ENCODE measurements around the gene PIGS.

PIGS gene

DNA sequence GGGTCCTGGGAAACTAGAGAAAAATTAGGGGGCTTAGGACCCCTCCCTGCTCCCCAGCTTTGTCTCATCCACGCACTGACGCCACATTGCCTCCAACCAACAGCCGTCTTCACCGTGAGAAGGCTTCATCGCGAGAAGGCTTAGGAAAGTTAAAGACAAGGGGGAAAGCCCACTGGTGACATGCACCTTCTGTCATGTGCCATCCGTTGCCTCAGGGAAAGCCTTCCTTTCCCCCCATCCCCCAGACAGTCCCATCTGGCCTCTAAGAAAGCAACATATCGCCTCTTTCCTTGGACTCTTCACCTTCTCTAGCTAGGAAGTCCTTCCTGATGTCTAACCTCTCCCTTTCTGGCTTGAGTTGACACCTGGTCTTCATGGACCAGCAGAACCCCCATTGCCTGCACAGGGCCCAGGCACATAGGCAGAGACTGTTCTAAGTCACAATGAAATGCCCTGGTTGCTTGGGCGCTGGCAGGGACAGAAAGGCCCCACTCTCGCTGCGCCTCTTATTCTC, 63.1 kb downstream of the PIGS start:
- H3K27ac Mint-ChIP-seq, result no peak overlapping the region
- peaks cover 45% of the 10 kb centered on the region for H3K27me3 Mint-ChIP-seq (ENCODE audit: low read depth, poor library complexity)
- no peaks in the 10 kb centered on the region for H3K9me3 Mint-ChIP-seq
- H3K4me1 Mint-ChIP-seq, result peaks cover 82% of the 10 kb centered on the region
- H3K4me3 Mint-ChIP-seq, result peak overlapping the region; percentile 31
- no peak for DNase-seq
- H3K36me3 Mint-ChIP-seq (ENCODE audit: low read depth), result no peaks in the 10 kb centered on the region
- TF ChIP-seq, protein P1, sequence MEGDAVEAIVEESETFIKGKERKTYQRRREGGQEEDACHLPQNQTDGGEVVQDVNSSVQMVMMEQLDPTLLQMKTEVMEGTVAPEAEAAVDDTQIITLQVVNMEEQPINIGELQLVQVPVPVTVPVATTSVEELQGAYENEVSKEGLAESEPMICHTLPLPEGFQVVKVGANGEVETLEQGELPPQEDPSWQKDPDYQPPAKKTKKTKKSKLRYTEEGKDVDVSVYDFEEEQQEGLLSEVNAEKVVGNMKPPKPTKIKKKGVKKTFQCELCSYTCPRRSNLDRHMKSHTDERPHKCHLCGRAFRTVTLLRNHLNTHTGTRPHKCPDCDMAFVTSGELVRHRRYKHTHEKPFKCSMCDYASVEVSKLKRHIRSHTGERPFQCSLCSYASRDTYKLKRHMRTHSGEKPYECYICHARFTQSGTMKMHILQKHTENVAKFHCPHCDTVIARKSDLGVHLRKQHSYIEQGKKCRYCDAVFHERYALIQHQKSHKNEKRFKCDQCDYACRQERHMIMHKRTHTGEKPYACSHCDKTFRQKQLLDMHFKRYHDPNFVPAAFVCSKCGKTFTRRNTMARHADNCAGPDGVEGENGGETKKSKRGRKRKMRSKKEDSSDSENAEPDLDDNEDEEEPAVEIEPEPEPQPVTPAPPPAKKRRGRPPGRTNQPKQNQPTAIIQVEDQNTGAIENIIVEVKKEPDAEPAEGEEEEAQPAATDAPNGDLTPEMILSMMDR (IDR thresholded peaks at IDR 0.05), result no peak

DNA sequence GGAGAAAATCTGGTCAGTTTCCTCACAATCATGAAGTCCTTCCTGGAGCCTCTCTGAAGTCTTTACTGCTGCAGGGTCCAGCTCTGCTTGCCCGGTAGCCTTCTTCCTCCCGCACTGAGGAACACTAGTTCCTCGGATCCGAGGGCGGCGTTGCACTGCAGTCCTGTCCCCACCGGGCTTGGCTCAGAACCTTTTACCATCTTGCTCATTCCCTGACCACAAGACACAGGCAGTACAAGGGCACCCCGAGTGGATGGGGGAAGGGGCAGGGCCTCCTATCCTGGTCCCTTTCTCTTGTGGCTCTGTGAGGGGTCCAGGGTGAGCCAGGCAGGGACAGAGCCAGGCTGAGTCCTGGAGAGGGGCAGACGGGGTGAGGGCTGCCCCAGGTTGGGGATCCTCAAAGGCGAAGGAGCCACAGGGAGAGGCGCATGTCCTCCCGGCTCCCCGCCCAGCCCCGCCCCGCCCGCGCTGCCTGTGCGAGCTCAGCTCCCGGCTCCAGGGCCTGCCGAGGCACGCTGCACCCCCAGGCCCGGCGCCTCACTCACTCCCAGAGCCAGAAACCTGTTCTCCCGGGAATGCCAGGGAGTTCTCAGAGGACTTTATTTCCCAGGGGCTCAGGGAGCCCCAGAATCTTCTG, 63.6 kb downstream of the PIGS start:
- Mint-ChIP-seq H3K36me3 (ENCODE audit: low read depth) (no peaks in the 10 kb centered on the region), H3K4me3 (no peak overlapping the region), H3K4me1 (peaks cover 81% of the 10 kb centered on the region), H3K27me3 (ENCODE audit: low read depth, poor library complexity) (peaks cover 43% of the 10 kb centered on the region), H3K27ac (no peak overlapping the region), H3K9me3 (no peaks in the 10 kb centered on the region)
- TF ChIP-seq, protein P1 (IDR thresholded peaks at IDR 0.05), result no peak
- DNase-seq, result no peak

GRCh38 chr17:28506763-28507487, 64.4 kb downstream of the PIGS start:
- TF ChIP-seq, protein P1 (IDR thresholded peaks at IDR 0.05), result no peak

DNA sequence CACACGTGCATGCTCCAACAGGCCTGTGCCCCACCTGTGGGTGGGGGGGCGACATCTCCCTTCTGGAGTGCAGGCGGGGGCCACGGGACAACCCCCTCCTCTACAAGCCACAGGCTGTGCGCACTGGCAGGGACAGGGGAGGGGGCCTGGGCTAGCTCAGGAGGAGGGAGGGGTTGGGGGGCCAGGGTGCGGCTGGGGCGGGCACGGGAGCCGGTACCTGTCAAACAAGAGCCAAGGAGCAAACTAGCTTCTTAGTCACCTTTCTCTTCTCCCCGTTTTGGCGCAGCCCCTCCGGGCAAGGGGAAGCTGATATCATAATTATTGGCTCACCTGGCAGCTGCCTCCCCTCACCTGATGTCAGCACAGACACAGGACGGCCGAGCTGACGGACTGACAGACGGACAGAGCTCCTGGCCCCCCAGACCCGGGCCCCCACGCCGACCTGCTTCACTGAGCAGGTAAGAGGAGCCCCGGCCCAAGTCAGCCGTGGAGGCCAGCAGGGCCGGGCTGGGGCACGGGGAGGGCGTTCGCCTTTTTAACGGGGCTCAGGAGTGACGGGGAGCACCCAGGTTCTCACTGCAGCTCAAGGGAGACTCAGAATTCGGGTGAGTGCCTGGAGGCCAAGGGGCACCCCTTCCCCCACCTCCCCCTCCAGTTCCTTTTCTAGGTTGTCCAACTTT, 65.2 kb downstream of the PIGS start, which contains the start of gene FOXN1:
Gene FOXN1, plus strand, starts transcription at position 363 of the 680 bp plus-strand sequence. CDS start 17,622 bp downstream, outside the sequence.
- peak within 1 kb of the TSS; percentile 88 for H3K27ac Mint-ChIP-seq
- TF ChIP-seq, protein P1 (IDR thresholded peaks at IDR 0.05), result no peak
- DNase-seq, result no peak
- no peaks in the 10 kb centered on the region for H3K36me3 Mint-ChIP-seq (ENCODE audit: low read depth)
- no peaks in the 10 kb centered on the region for H3K9me3 Mint-ChIP-seq
- peaks cover 79% of the 10 kb centered on the region for H3K4me1 Mint-ChIP-seq
- peak within 1 kb of the TSS; percentile 45 for H3K4me3 Mint-ChIP-seq
- H3K27me3 Mint-ChIP-seq (ENCODE audit: low read depth, poor library complexity), result peaks cover 36% of the 10 kb centered on the region

More at GRCh38 chr17:28506763-28507487, 64.4 kb downstream of the PIGS start:
- Mint-ChIP-seq H3K27me3 (ENCODE audit: low read depth, poor library complexity) (peaks cover 40% of the 10 kb centered on the region), H3K4me1 (peaks cover 78% of the 10 kb centered on the region), H3K36me3 (ENCODE audit: low read depth) (no peaks in the 10 kb centered on the region), H3K4me3 (peak overlapping the region; percentile 45), H3K9me3 (no peaks in the 10 kb centered on the region), H3K27ac (peak overlapping the region; percentile 88)
- no peak for DNase-seq

DNA sequence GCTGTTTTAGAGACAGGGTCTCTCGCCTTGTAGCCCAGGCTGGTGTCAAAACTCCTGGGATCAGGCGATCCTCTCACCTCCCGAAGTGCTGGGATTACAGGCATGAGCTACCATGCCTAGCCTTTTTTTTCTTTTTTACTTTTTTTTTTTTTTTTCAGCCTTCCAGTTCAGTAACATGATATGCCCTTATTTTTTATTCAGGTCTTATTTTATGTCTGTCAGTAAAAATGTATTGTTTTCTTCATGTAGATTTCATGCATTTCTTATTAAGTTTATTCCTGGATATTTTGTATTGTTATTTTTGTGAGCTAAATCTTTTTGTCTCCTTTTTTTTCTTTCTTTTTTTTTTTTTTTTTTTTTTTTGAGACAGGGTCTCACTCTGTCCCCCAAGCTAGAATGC, 67.9 kb downstream of the PIGS start:
- H3K4me1 Mint-ChIP-seq, result peaks cover 81% of the 10 kb centered on the region
- no peaks in the 10 kb centered on the region for H3K9me3 Mint-ChIP-seq
- H3K27ac Mint-ChIP-seq, result no peak overlapping the region
- no peak overlapping the region for H3K4me3 Mint-ChIP-seq
- no peaks in the 10 kb centered on the region for H3K36me3 Mint-ChIP-seq (ENCODE audit: low read depth)
- DNase-seq, result no peak
- H3K27me3 Mint-ChIP-seq (ENCODE audit: low read depth, poor library complexity), result peaks cover 22% of the 10 kb centered on the region
- TF ChIP-seq, protein P1 (IDR thresholded peaks at IDR 0.05), result no peak
